GM21423 (cell line): ENCODE data around the gene CD40LG.
A peak's percentile ranks its signal among the peaks of the same experiment; 100 is the strongest.

Experiments
- ATAC-seq: cut with Tn5 transposase; IDR thresholded peaks from one replicate; pipeline ENCODE4 v1.9.1; 2021; ENCODE audit warnings: mild to moderate bottlenecking, moderate library complexity; ENCODE audit not compliant: unreplicated experiment

Gene CD40LG

GRCh38 chrX:136646602-136647239 is 1.2 kb upstream of the CD40LG start:
- ATAC-seq, result no peak

- no peak for ATAC-seq
Measured at GRCh38 chrX:136650811-136651210, 2.9 kb downstream of the CD40LG start.

DNA sequence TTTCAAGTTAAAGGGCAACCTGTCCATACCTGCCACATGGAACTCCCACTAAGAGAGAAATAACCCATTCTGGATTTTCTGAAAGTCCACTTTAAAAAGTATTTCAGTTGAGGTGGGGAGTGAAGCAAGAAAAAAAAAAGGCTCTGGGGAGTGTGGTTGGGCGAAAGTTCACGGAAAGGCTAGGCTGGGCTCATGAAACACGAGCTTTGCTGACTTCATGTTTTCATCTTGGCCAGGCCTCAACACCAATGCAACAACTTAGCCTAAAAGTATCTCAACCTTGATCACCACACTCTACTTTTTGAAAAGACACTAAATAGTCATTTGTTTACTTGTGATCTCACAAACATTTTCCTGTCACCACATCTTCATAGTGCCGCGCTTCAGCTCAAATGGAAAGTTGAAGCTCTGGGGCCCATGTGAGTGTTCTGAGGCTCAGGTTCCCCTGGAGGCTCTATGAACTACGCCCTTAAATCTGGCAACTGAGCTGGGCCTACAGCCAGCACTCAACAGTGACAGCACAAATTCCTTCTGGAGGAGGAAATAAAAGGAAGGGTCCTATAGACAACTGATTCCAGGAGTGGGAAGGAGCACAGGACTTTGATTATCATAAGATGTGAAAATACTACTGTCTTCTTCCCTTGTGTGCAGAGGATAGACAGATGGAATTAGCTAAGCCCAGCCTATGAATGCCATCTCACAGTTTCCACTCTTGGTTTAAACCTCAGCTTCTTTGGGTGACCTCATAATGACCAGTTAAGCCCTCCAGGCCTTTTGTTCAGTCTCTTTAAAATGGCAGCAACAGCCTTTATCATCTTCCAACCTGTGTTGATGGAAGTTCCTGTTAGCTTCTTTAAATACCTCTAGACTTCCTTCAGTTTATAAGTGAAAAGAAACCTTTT is 5.1 kb downstream of the CD40LG start:
- ATAC-seq, result no peak

DNA sequence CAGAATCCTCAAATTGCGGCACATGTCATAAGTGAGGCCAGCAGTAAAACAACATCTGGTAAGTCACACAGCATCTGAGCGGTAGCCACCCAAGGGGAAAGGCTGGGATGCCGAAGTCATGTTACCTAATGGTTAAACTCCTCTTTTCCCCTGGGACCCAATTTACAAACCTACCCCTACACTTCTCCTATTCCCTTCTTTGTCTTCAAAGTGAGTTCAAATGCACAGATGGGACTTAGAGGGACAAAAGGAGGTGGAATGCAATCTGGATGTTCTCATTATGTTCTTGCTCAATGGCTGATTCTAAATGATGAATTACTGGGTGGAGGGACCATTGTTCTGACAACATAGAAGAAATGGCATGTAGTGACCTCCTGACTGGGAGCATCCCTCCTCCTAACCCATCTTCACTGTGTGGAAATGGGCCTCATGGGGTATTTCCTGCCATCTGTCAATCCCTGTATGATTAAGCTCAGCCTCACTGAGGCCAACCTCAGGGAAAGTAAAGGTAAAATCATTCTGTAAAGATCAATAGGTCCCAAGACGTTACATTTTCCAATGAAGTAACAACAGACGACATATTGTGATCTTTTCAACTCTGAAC is 8.5 kb downstream of the CD40LG start:
- no peak for ATAC-seq

DNA sequence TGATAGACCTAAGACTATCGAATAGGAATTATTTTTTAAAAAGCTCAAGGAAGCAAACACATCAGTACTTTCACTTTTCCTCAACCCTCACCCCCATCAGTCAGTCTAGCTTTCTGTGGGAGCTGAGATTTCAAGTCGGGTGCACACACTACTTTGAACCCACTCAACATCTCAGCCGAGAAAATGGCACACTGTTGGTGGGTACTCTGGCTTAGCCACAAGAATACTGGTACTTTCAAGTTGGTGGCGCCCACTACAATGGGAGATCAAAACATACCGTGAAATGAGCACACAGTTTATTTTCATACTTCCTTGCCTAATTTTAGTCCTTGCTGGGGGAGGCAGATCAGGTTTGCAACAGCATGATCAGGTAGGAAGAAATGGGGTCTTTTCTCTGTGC is 10.2 kb downstream of the CD40LG start:
- no peak for ATAC-seq

GRCh38 chrX:136659174-136659573 is 11.2 kb downstream of the CD40LG start:
- no peak for ATAC-seq

DNA sequence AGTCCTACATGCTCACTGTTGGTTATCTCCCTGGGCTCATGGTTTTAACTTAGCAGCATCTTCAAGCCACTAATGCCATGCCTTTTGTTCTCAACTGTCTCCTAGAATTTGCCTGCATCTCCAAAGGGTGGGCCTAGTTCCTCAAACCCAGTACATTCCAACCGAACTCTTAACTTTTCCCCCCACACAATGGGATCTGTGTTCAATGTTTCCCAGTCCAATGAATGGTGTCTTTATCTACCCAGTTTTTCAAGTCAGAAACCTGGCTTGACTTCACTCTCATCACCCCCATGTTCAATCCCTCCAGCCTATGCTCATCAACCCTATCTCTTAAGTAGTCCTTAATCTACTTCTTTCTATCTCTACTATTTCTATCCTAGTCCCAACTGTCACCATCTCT is 12.9 kb downstream of the CD40LG start:
- no peak for ATAC-seq

DNA sequence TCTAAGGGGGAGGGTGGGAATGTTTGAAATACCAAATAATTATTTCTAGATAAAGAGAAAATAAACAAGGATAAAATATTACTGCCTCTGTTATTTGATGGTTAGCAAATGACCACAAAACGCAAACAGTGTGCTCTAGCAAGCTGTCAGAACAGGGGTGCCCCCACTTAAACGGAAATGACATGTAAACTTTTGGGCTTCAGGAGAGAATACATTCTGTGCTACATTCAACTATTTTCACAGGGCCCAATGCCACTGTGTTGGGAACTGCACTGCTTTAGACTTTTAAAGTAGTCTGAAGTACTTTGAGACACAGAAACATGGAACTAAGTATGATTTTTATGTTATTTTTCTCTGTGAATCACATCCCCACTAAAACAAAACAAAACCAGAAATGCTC is 14.1 kb downstream of the CD40LG start:
- no peak for ATAC-seq

DNA sequence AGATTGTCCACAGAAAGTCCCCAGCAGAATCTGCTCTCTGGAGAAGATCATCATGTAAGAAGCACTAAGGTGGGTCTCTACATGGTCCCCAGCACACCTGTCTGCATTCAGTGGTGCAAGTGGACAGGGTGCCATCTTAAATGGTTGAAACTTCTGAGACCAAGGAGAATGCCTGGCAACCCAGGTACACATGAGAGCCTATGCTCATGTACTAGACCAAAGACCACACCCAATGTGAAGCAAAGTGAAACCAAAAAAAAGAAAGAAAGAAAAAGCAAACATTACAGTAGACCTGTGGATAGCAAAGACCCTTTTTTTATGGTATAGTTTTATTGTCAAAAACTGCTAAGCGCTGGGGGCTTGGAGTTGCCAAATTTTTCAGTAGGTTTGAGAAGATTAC is 15.0 kb downstream of the CD40LG start:
- no peak for ATAC-seq

- ATAC-seq, result peak; percentile 73
Measured at GRCh38 chrX:136665258-136665900, 17.4 kb downstream of the CD40LG start.

- ATAC-seq, result no peak
Measured at GRCh38 chrX:136666088-136666487, 18.1 kb downstream of the CD40LG start.

- ATAC-seq, result no peak
Measured at GRCh38 chrX:136667446-136668168, 19.6 kb downstream of the CD40LG start.

GRCh38 chrX:136671006-136671610 is 23.1 kb downstream of the CD40LG start:
- ATAC-seq, result no peak

GRCh38 chrX:136674270-136674985 is 26.5 kb downstream of the CD40LG start:
- no peak for ATAC-seq

DNA sequence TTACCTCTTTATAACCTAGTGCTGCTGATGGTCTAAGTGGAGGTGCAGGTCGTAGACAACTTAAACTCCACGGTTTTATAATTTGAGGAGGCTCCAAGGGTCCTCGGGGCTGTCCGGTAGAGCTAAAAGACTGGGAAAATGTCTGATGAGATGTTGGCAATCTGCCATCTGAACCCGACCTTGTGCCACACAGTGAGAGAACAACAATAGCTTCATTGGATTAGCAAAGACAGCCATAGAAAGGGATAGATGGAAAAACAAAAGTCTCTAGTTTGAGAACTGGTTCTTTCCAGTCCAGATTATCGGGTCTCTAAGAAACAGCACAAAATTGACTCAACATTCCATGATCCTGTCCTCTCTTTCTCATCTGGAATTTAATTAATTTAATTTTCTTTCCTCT is 31.6 kb downstream of the CD40LG start:
- ATAC-seq, result no peak

DNA sequence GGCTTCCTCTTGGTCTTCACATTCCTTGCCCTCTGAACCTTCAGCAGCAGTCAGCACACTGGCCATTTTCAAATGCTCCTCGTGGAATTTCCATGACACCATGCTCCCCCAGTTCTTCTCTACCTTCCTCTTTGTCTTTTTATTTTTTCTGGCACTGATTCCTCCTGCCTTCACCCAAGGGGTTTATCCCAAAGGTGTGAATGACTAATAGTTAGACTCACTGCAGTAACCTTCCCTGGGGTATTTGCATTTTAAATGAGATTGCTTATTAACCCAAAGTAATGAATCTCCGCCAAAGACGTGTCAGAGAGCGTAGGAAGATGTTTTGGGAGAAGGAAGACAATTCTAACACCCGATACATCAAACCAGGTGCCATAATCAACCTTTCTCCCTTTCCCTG is 36.2 kb downstream of the CD40LG start:
- no peak for ATAC-seq

GRCh38 chrX:136687457-136687856 is 39.5 kb downstream of the CD40LG start:
- ATAC-seq, result no peak

DNA sequence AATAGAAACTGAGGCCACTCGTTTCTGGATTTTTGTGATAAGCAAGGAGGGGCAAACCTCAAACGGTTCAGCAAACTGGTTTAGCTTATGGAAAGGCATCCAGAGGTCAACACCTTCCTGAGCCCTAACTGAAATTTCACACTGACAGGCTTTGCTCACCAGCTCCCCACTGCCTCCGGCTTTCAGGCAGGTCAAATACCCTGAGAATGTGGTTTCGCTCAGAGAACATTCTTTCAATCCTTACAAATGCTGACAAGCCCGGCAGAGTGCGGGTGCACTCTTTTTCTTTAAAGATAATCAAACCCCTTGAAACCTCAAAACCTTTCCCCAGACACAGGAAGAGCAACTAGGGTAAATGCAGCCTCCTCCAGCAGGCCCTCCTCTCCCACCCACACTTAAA is 41.5 kb downstream of the CD40LG start:
- ATAC-seq, result no peak

- no peak for ATAC-seq
Measured at GRCh38 chrX:136691028-136691809, 43.3 kb downstream of the CD40LG start.
